ENCODE results near the gene ZNF83. TPM values are rescaled to one million over a fixed set of nuclear protein-coding genes. Genes with fewer than 3 reads are reported as not detected.

Gene ZNF83
- total RNA-seq, 1 experiment from 2014 or later = 31.6 TPM

GRCh38 chr19:52600639-52601024 lies 37.5 kb downstream of the ZNF83 start:
- Mint-ChIP-seq H3K9me3 (peaks cover 0 to 8% of the 10 kb centered on the region in 2 experiments; a peak in 3 of 5 replicates), H3K27me3 (ENCODE audit: low read depth) (peaks cover 4% of the 10 kb centered on the region), H3K36me3 (ENCODE audit: insufficient read depth in 1 of 3, low read depth in 3 of 3) (peaks cover 23 to 37% (median 26%) of the 10 kb centered on the region in 3 experiments), H3K27ac (peak overlapping the region in 1 of 3 experiments; percentile 57; a peak in 1 of 7 replicates), H3K4me1 (peaks cover 12 to 18% of the 10 kb centered on the region in 2 experiments), H3K4me3 (peak overlapping the region; percentile 72 to 83)
- Histone ChIP-seq H3K23me2 (ENCODE audit: insufficient read length, low read depth, low read length, poor library complexity, severe bottlenecking) (peaks cover 9% of the 10 kb centered on the region), H3K18ac (ENCODE audit: insufficient read length, low read depth, low read length) (no peak overlapping the region), H3K27me3 (ENCODE audit: insufficient read depth, low read length) (no peaks in the 10 kb centered on the region; the same call in 1 of the 2 replicates), H2AFZ (ENCODE audit: low read length) (no peak overlapping the region), H3K9me3 (ENCODE audit: control insufficient read depth, low read depth, low read length) (no peaks in the 10 kb centered on the region), H3K4me1 (ENCODE audit: insufficient read depth, low read length) (no peaks in the 10 kb centered on the region), H3K23ac (ENCODE audit: insufficient read length, low read depth, low read length) (no peak overlapping the region), H4K5ac (ENCODE audit: insufficient read length, low read depth, low read length) (no peak overlapping the region), H2BK20ac (ENCODE audit: low read depth, low read length, poor library complexity, severe bottlenecking) (no peak overlapping the region), H3T11ph (ENCODE audit: low read length) (no peak overlapping the region), H4K20me1 (ENCODE audit: control insufficient read depth, insufficient read depth, insufficient read length) (no peaks in the 10 kb centered on the region), H2BK120ac (ENCODE audit: low read depth, low read length, poor library complexity, severe bottlenecking) (no peak overlapping the region), H4K8ac (replicated peaks; ENCODE audit: insufficient read length, low read depth, low read length) (no peak overlapping the region), H2BK12ac (ENCODE audit: insufficient read length, low read depth, low read length) (no peak overlapping the region), H3K4ac (ENCODE audit: low read depth, low read length) (no peak overlapping the region), H2AK5ac (ENCODE audit: insufficient read length, low read length) (no peak overlapping the region), H3K27ac (ENCODE audit: insufficient read length, low read depth, low read length) (no peak overlapping the region), H2BK5ac (ENCODE audit: insufficient read length, low read length) (no peak overlapping the region), H3K14ac (ENCODE audit: insufficient read depth, low read length) (no peak overlapping the region), H3K9ac (ENCODE audit: extremely low read depth, insufficient read length, low read length) (no peak overlapping the region), H3K4me2 (ENCODE audit: insufficient read depth, insufficient read length, low read length) (peak overlapping the region; percentile 70), H3K56ac (ENCODE audit: insufficient read length, low read depth, low read length) (no peak overlapping the region), H4K91ac (ENCODE audit: insufficient read length, low read depth, low read length) (no peak overlapping the region), H3K79me1 (ENCODE audit: insufficient read depth, low read depth, low read length, poor library complexity, severe bottlenecking) (no peaks in the 10 kb centered on the region), H3K79me2 (ENCODE audit: insufficient read depth, low read length) (no peaks in the 10 kb centered on the region), H2BK15ac (ENCODE audit: low read depth, low read length) (no peak overlapping the region)
- DNase-seq = no peak
- WGBS (ENCODE audit: extremely low coverage, insufficient read length, low lambda C conversion rate) = no CpG with 5 or more reads among the region's 15 CpGs
- no peak for TF ChIP-seq CTCF (conservative IDR thresholded peaks at IDR 0.05)
